H9 (cell line): Measurements from ENCODE around the gene SORBS1. TPM values are rescaled to one million over a fixed set of nuclear protein-coding genes. Genes with fewer than 3 reads are reported as not detected.

ENCODE experiments used
- DNase-seq: peaks from one replicate; pipeline ENCODE4 v3.0.0-alpha.2; 2017
- H2AFZ ChIP-seq: one replicate; pipeline ENCODE4 v1.6.1; 2013; ENCODE audit warnings: mild to moderate bottlenecking, low read length, control low read depth, moderate library complexity
- H2AK5ac ChIP-seq: 2 replicates; pipeline ENCODE4 v1.6.1; 2013; ENCODE audit warnings: low read length, control low read depth, mixed read lengths; ENCODE audit not compliant: insufficient read length
- H2BK120ac ChIP-seq: one replicate; pipeline ENCODE4 v1.6.1; 2013; ENCODE audit warnings: low read depth, mild to moderate bottlenecking, low read length, control low read depth, inconsistent platforms; ENCODE audit not compliant: poor library complexity, severe bottlenecking
- H2BK12ac ChIP-seq: 2 replicates; pipeline ENCODE4 v1.6.1; 2013; ENCODE audit warnings: low read length, control low read depth, mixed read lengths, low read depth; ENCODE audit not compliant: insufficient read length
- H2BK15ac ChIP-seq: 2 replicates; pipeline ENCODE4 v1.6.1; 2013; ENCODE audit warnings: low read depth, low read length, control low read depth
- H2BK20ac ChIP-seq: one replicate; pipeline ENCODE4 v1.6.1; 2013; ENCODE audit warnings: low read depth, mild to moderate bottlenecking, low read length, control low read depth, inconsistent platforms; ENCODE audit not compliant: poor library complexity, severe bottlenecking
- H2BK5ac ChIP-seq: 2 replicates; pipeline ENCODE4 v1.6.1; 2013; ENCODE audit warnings: low read length, control low read depth, mixed read lengths; ENCODE audit not compliant: insufficient read length
- H3K14ac ChIP-seq: 2 replicates; pipeline ENCODE4 v1.6.1; 2013; ENCODE audit warnings: low read length, control low read depth; ENCODE audit not compliant: insufficient read depth
- H3K18ac ChIP-seq: 2 replicates; pipeline ENCODE4 v1.6.1; 2013; ENCODE audit warnings: low read depth, mild to moderate bottlenecking, mixed read lengths, low read length, control low read depth; ENCODE audit not compliant: insufficient read length
- H3K23ac ChIP-seq: 2 replicates; pipeline ENCODE4 v1.6.1; 2013; ENCODE audit warnings: low read length, control low read depth, mixed read lengths, low read depth; ENCODE audit not compliant: insufficient read length
- H3K23me2 ChIP-seq: 2 replicates; pipeline ENCODE4 v1.6.1; 2013; ENCODE audit warnings: low read depth, mild to moderate bottlenecking, mixed read lengths, low read length, control low read depth; ENCODE audit not compliant: insufficient read length, poor library complexity, severe bottlenecking
- H3K27ac ChIP-seq: 2 replicates; pipeline ENCODE4 v1.5.1; 2013; ENCODE audit warnings: low read length, control low read depth, mixed read lengths, low read depth; ENCODE audit not compliant: insufficient read length
- H3K27me3 ChIP-seq: 2 replicates; pipeline ENCODE4 v1.6.1; 2013; ENCODE audit warnings: low read length, control low read depth, inconsistent platforms; ENCODE audit not compliant: insufficient read depth
- H3K4ac ChIP-seq: 2 replicates; pipeline ENCODE4 v1.6.1; 2013; ENCODE audit warnings: low read depth, mild to moderate bottlenecking, control low read depth, inconsistent platforms, low read length, moderate library complexity
- H3K4me1 ChIP-seq: 2 replicates; pipeline ENCODE4 v1.6.1; 2013; ENCODE audit warnings: low read length, control low read depth, inconsistent platforms; ENCODE audit not compliant: insufficient read depth
- H3K4me2 ChIP-seq: 2 replicates; pipeline ENCODE4 v1.6.1; 2013; ENCODE audit warnings: low read length, control low read depth, mixed read lengths; ENCODE audit not compliant: insufficient read length, insufficient read depth
- H3K56ac ChIP-seq: 2 replicates; pipeline ENCODE4 v1.6.1; 2013; ENCODE audit warnings: low read depth, mild to moderate bottlenecking, mixed read lengths, low read length, control low read depth; ENCODE audit not compliant: insufficient read length
- H3K79me1 ChIP-seq: 2 replicates; pipeline ENCODE4 v1.6.1; 2013; ENCODE audit warnings: low read depth, mild to moderate bottlenecking, moderate library complexity, low read length, control low read depth, inconsistent platforms; ENCODE audit not compliant: insufficient read depth, poor library complexity, severe bottlenecking
- H3K79me2 ChIP-seq: 2 replicates; pipeline ENCODE4 v1.6.1; 2013; ENCODE audit warnings: low read length, control low read depth, inconsistent platforms; ENCODE audit not compliant: insufficient read depth
- H3K9ac ChIP-seq: 2 replicates; pipeline ENCODE4 v1.6.1; 2013; ENCODE audit warnings: low read length, control low read depth, mixed read lengths; ENCODE audit not compliant: insufficient read length; ENCODE audit errors: extremely low read depth
- H3K9me3 ChIP-seq: one replicate; pipeline ENCODE4 v1.6.1; 2013; ENCODE audit warnings: low read depth, low read length, inconsistent platforms; ENCODE audit not compliant: control insufficient read depth
- H3T11ph ChIP-seq: one replicate; pipeline ENCODE4 v1.6.1; 2013; ENCODE audit warnings: mild to moderate bottlenecking, low read length, control low read depth, inconsistent platforms
- H4K20me1 ChIP-seq: one replicate; pipeline ENCODE4 v1.6.1; 2013; ENCODE audit not compliant: control insufficient read depth, insufficient read length, insufficient read depth
- H4K5ac ChIP-seq: 2 replicates; pipeline ENCODE4 v1.6.1; 2013; ENCODE audit warnings: low read depth, mild to moderate bottlenecking, mixed read lengths, low read length, control low read depth; ENCODE audit not compliant: insufficient read length
- H4K8ac ChIP-seq: replicated peaks from 2 replicates; pipeline ENCODE4 v1.6.1; 2013; ENCODE audit warnings: low read length, control low read depth, mixed read lengths, low read depth; ENCODE audit not compliant: insufficient read length
- H4K91ac ChIP-seq: 2 replicates; pipeline ENCODE4 v1.6.1; 2013; ENCODE audit warnings: low read depth, mild to moderate bottlenecking, moderate library complexity, mixed read lengths, low read length, control low read depth; ENCODE audit not compliant: insufficient read length
- H3K27ac Mint-ChIP-seq, 3 experiments: 2 replicates in 2 of 3; 3 replicates in 1 of 3; pipeline ENCODE4 v1.8.0; 2020 to 2021; ENCODE audit warnings: mixed read lengths in 3 of 3, mild to moderate bottlenecking in 1 of 3, moderate library complexity in 1 of 3
- H3K27me3 Mint-ChIP-seq: 2 replicates; pipeline ENCODE4 v1.8.0; 2021; ENCODE audit warnings: low read depth, mild to moderate bottlenecking, moderate library complexity, mixed read lengths
- H3K36me3 Mint-ChIP-seq, 3 experiments: 2 replicates in 2 of 3; 3 replicates in 1 of 3; pipeline ENCODE4 v1.8.0; 2020 to 2021; ENCODE audit warnings: low read depth in 3 of 3, mixed read lengths in 3 of 3; ENCODE audit not compliant: insufficient read depth in 1 of 3
- H3K4me1 Mint-ChIP-seq, 2 experiments: 2 replicates each; pipeline ENCODE4 v1.8.0; 2020; ENCODE audit warnings: mixed read lengths in 2 of 2
- H3K4me3 Mint-ChIP-seq, 2 experiments: 2 replicates in 1 of 2; 3 replicates in 1 of 2; pipeline ENCODE4 v1.8.0; 2020 to 2021; ENCODE audit warnings: mild to moderate bottlenecking in 2 of 2, mixed read lengths in 2 of 2, moderate library complexity in 1 of 2
- H3K9me3 Mint-ChIP-seq, 2 experiments: 2 replicates in 1 of 2; 3 replicates in 1 of 2; pipeline ENCODE4 v1.8.0; 2020; ENCODE audit warnings: mild to moderate bottlenecking in 2 of 2, mixed read lengths in 2 of 2, moderate library complexity in 1 of 2
- CTCF ChIP-seq: fragments of 200-600 bp; sonication (generic); conservative IDR thresholded peaks from 3 replicates; pipeline ENCODE4 v1.8.0; 2021; ENCODE audit warnings: antibody characterized with exemption, mild to moderate bottlenecking
- WGBS: extraction: QIAGEN DNeasy Blood & Tissue Kit; methylation state at CpG from one replicate; pipeline ENCODE4 v1.1.7; 2013; ENCODE audit warnings: missing lambda C conversion rate, low lambda C conversion rate, mixed read lengths; ENCODE audit not compliant: insufficient read length; ENCODE audit errors: extremely low coverage; 5-methylcytosine and 5-hydroxymethylcytosine counted together
- total RNA-seq: library from RNA; stranded (reverse); gene quantifications from 2 replicates; pipeline ENCODE4 v1.2.1, GENCODE V29; 2021

Gene SORBS1
- total RNA-seq, 1 experiment from 2014 or later, result 24.3 TPM

DNA sequence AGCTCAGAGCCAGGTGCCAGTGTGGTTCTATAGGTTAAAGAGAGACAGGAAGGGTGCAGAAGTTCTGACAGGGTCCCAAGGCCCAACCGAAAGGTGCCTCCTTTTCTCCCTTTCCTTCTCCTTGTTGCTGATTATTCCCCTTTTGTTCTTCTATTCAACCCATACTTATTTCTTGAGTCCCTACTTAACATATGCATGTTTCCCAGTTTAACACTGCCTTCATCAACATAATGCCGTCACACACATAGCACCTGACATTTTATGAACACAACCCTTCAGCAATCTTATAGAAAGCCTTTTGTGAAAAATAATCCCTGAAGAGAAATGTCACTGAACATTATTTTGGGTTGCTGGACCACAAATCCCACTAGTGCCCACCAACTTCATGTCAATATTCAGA, 39.1 kb downstream of the SORBS1 start:
- no peak overlapping the region for H4K91ac ChIP-seq
- no peak overlapping the region for H2BK5ac ChIP-seq
- H2AK5ac ChIP-seq, result no peak overlapping the region
- no peaks in the 10 kb centered on the region for H3K23me2 ChIP-seq
- H3K27me3 ChIP-seq, result no peaks in the 10 kb centered on the region
- H2BK12ac ChIP-seq, result no peak overlapping the region
- H2BK120ac ChIP-seq, result no peak overlapping the region
- no peaks in the 10 kb centered on the region for H3K36me3 Mint-ChIP-seq
- no peak overlapping the region for H3K56ac ChIP-seq
- peaks cover 29 to 30% of the 10 kb centered on the region in 2 experiments for H3K4me1 Mint-ChIP-seq
- no peak overlapping the region for H3T11ph ChIP-seq
- no peak overlapping the region for H4K5ac ChIP-seq
- H3K23ac ChIP-seq, result no peak overlapping the region
- H3K18ac ChIP-seq, result no peak overlapping the region
- H3K9me3 ChIP-seq, result no peaks in the 10 kb centered on the region
- no peaks in the 10 kb centered on the region for H3K9me3 Mint-ChIP-seq
- H3K4me2 ChIP-seq, result no peak overlapping the region
- no peak overlapping the region; a peak in 1 of 5 replicates for H3K4me3 Mint-ChIP-seq
- H2BK20ac ChIP-seq, result no peak overlapping the region
- no peak overlapping the region for H3K27ac ChIP-seq
- H3K14ac ChIP-seq, result no peak overlapping the region
- DNase-seq, result no peak
- no peak overlapping the region for H2AFZ ChIP-seq
- no peak overlapping the region for H3K9ac ChIP-seq
- H3K4ac ChIP-seq, result no peak overlapping the region
- no peak overlapping the region for H4K8ac ChIP-seq
- peaks cover 11% of the 10 kb centered on the region for H3K4me1 ChIP-seq
- H4K20me1 ChIP-seq, result no peaks in the 10 kb centered on the region
- H3K79me2 ChIP-seq, result peaks cover 2% of the 10 kb centered on the region
- no peak for TF ChIP-seq CTCF
- no peak overlapping the region for H2BK15ac ChIP-seq
- H3K27ac Mint-ChIP-seq, result no peak overlapping the region
- no CpG with 5 or more reads among the region's 2 CpGs for WGBS
- no peaks in the 10 kb centered on the region for H3K27me3 Mint-ChIP-seq
- no peaks in the 10 kb centered on the region for H3K79me1 ChIP-seq
